Transverse colon (tissue), 4 donors: ENCODE results near the gene GOLGA6L2. TPM values are rescaled to one million over a fixed set of nuclear protein-coding genes. Genes with fewer than 3 reads are reported as not detected.

Experiments
- DNase-seq: peaks from one replicate; pipeline ENCODE4 v3.0.0-alpha.2; 2019
- H3K27ac ChIP-seq, 4 donors: fragments of 200-600 bp; sonication (generic); 2 replicates each; pipeline ENCODE4 v1.5.1; 2016 to 2018; ENCODE audit warnings: inconsistent platforms in 4 of 4
- H3K27me3 ChIP-seq: fragments of 200-600 bp; sonication (generic); 2 replicates; pipeline ENCODE4 v1.5.1; 2017; ENCODE audit warnings: inconsistent platforms
- H3K36me3 ChIP-seq, 4 donors: fragments of 200-600 bp; sonication (generic); 2 replicates each; pipeline ENCODE4 v1.5.1; 2017 to 2019; ENCODE audit warnings: inconsistent platforms in 4 of 4
- H3K4me1 ChIP-seq, 4 donors: fragments of 200-600 bp; sonication (generic); 2 replicates each; pipeline ENCODE4 v1.5.1; 2017 to 2020; ENCODE audit warnings: inconsistent platforms in 4 of 4
- H3K4me3 ChIP-seq, 4 donors: fragments of 200-600 bp; sonication (generic); 1 replicate in 1 of 4; 2 replicates in 3 of 4; pipeline versions ENCODE4 v1.5.1 to v1.6.1; 2017 to 2019; ENCODE audit warnings: inconsistent platforms in 4 of 4
- H3K9me3 ChIP-seq, 2 donors: fragments of 200-600 bp; sonication (generic); 2 replicates each; pipeline ENCODE4 v1.5.1; 2017 to 2019; ENCODE audit warnings: inconsistent platforms in 2 of 2
- CTCF ChIP-seq, 5 experiments: fragments of 200-600 bp in 3 of 5; fragments of 450-650 bp in 2 of 5; sonication (generic) in 3 of 5; IDR thresholded peaks; 1 replicate in 2 of 5; 2 replicates in 3 of 5; pipeline ENCODE4 v1.5.1; 2016 to 2017; ENCODE audit warnings: antibody characterized with exemption in 5 of 5, inconsistent platforms in 3 of 5, mild to moderate bottlenecking in 2 of 5, moderate library complexity in 1 of 5
- EP300 ChIP-seq: sonication (generic); formaldehyde crosslinking; IDR thresholded peaks from one replicate; pipeline ENCODE4 v1.6.1; 2017; ENCODE audit warnings: antibody characterized with exemption, low read depth
- POLR2A ChIP-seq: fragments of 450-650 bp; IDR thresholded peaks from one replicate; pipeline ENCODE4 v1.6.1; 2016; ENCODE audit warnings: antibody characterized with exemption, mild to moderate bottlenecking, moderate library complexity
- POLR2AphosphoS5 ChIP-seq, 3 donors: sonication (generic); formaldehyde crosslinking; IDR thresholded peaks; one replicate each; pipeline ENCODE4 v1.6.1; 2016; ENCODE audit warnings: antibody characterized with exemption in 3 of 3
- WGBS, 2 donors: methylation state at CpG; one replicate each; pipeline ENCODE4 v1.1.5; 2018; ENCODE audit warnings: low coverage in 1 of 2; 5-methylcytosine and 5-hydroxymethylcytosine counted together
- in situ Hi-C, 4 donors: fragments of 200-750 bp; cut with MboI; loops; one replicate each; pipeline versions ENCODE4 v1.15.0 to v1.15.1; 2017; ENCODE audit warnings: low sequenced_read_pairs in 3 of 4, low pct_ligation_motif_present in 1 of 4, low pct_unique_long_range_greater_than_20kb in 1 of 4
- intact Hi-C: fragments of 100-400 bp; cut with DNase I; formaldehyde crosslinking; loops from one replicate; pipeline ENCODE4 v1.15.1; 2023; ENCODE audit warnings: low total_unique reads
- total RNA-seq, 4 donors: library from RNA; depleted of rRNA; stranded (reverse); fragments of >200 nt; gene quantifications; one replicate each; pipeline ENCODE4 v1.1.0, GENCODE V29; 2016

GOLGA6L2 gene
- not detected for total RNA-seq

- Histone ChIP-seq H3K27ac (no peak within 1 kb of the TSS), H3K27me3 (no peaks in the 10 kb centered on the region), H3K4me1 (no peaks in the 10 kb centered on the region), H3K4me3 (no peak within 1 kb of the TSS), H3K36me3 (no peaks in the 10 kb centered on the region), H3K9me3 (no peaks in the 10 kb centered on the region)
- WGBS, 2 donors: 84 to 94% methylated on average over 3 to 10 of the region's 10 CpGs
- no peak for TF ChIP-seq POLR2A
- TF ChIP-seq EP300: no peak
- TF ChIP-seq CTCF (IDR thresholded peaks at IDR 0.05): no peak
- no peak for TF ChIP-seq POLR2AphosphoS5 (IDR thresholded peaks at IDR 0.05)
- DNase-seq: no peak
- in situ Hi-C loops: no loop called here
- intact Hi-C loops: no loop called here
Observed at GRCh38 chr15:23447107-23447500, at the start of gene GOLGA6L2. TSS of gene GOLGA6L2 (minus strand) at chr15:23447243. CDS start at chr15:23447181, 62 bp downstream.

GRCh38 chr15:23484870-23485269 is 37.8 kb upstream of the GOLGA6L2 start:
- no peaks in the 10 kb centered on the region for H3K9me3 ChIP-seq
- no peak overlapping the region for H3K27ac ChIP-seq
- DNase-seq: no peak
- H3K4me1 ChIP-seq: no peaks in the 10 kb centered on the region
- intact Hi-C loops (no loop called here), in situ Hi-C loops (no loop called here)
- TF ChIP-seq POLR2A: no peak
- no peak for TF ChIP-seq CTCF (IDR thresholded peaks at IDR 0.05)
- TF ChIP-seq EP300: no peak
- no peak for TF ChIP-seq POLR2AphosphoS5 (IDR thresholded peaks at IDR 0.05)
- no peaks in the 10 kb centered on the region for H3K36me3 ChIP-seq
- no peak overlapping the region for H3K4me3 ChIP-seq
- no peaks in the 10 kb centered on the region for H3K27me3 ChIP-seq
- 50 to 72% methylated on average over 2 of the region's 2 CpGs for WGBS, 2 donors

- 55 to 57% methylated on average over 2 of the region's 2 CpGs for WGBS, 2 donors
- H3K27ac ChIP-seq: no peak overlapping the region
- no peaks in the 10 kb centered on the region for H3K9me3 ChIP-seq
- in situ Hi-C loops: no loop called here
- H3K4me3 ChIP-seq: no peak overlapping the region
- TF ChIP-seq EP300: no peak
- TF ChIP-seq POLR2AphosphoS5 (IDR thresholded peaks at IDR 0.05): peak in 1 of 3 donors; percentile 10
- intact Hi-C loops: no loop called here
- DNase-seq: no peak
- no peaks in the 10 kb centered on the region for H3K27me3 ChIP-seq
- H3K4me1 ChIP-seq: no peaks in the 10 kb centered on the region
- H3K36me3 ChIP-seq: no peaks in the 10 kb centered on the region
Observed at GRCh38 chr15:23483821-23484299, 36.8 kb upstream of the GOLGA6L2 start.

- WGBS, 2 donors: 53 to 87% methylated on average over 3 of the region's 3 CpGs
- H3K36me3 ChIP-seq: no peaks in the 10 kb centered on the region
- no peaks in the 10 kb centered on the region for H3K27me3 ChIP-seq
- TF ChIP-seq CTCF (IDR thresholded peaks at IDR 0.05) (no peak), POLR2A (no peak), POLR2AphosphoS5 (IDR thresholded peaks at IDR 0.05) (no peak), EP300 (no peak)
- no peak overlapping the region for H3K4me3 ChIP-seq
- DNase-seq: no peak
- no peak overlapping the region for H3K27ac ChIP-seq
- intact Hi-C loops (no loop called here), in situ Hi-C loops (no loop called here)
- no peaks in the 10 kb centered on the region for H3K9me3 ChIP-seq
- no peaks in the 10 kb centered on the region for H3K4me1 ChIP-seq
Observed at GRCh38 chr15:23482764-23483489, 35.9 kb upstream of the GOLGA6L2 start.

- no peaks in the 10 kb centered on the region for H3K27me3 ChIP-seq
- no peaks in the 10 kb centered on the region for H3K36me3 ChIP-seq
- intact Hi-C loops: no loop called here
- 80 to 88% methylated on average over 1 of the region's 1 CpG for WGBS, 2 donors
- H3K27ac ChIP-seq: no peak overlapping the region
- no peaks in the 10 kb centered on the region for H3K9me3 ChIP-seq
- in situ Hi-C loops: no loop called here
- H3K4me1 ChIP-seq: no peaks in the 10 kb centered on the region
- no peak for DNase-seq
- no peak overlapping the region for H3K4me3 ChIP-seq
- TF ChIP-seq CTCF (IDR thresholded peaks at IDR 0.05) (no peak), EP300 (no peak), POLR2AphosphoS5 (IDR thresholded peaks at IDR 0.05) (no peak), POLR2A (no peak)
Observed at GRCh38 chr15:23482228-23482627, 35.2 kb upstream of the GOLGA6L2 start.
